Activated CD8-positive, alpha-beta memory T cell treated with anti-CD3 and anti-CD28 coated beads, Interleukin-2, amount 50 U/mL, for 48 hours (primary cell): ENCODE data around the gene WWOX.

Experiments used
- DNase-seq: peaks from one replicate; pipeline ENCODE4 v3.0.0-alpha.2; 2020

Gene WWOX

GRCh38 chr16:79171931-79172705 lies 1072.7 kb downstream of the WWOX start:
- DNase-seq = no peak

- DNase-seq = no peak
Observed at GRCh38 chr16:79172976-79173500, 1073.6 kb downstream of the WWOX start.

GRCh38 chr16:79173919-79174318 lies 1074.5 kb downstream of the WWOX start:
- no peak for DNase-seq

- no peak for DNase-seq
Observed at GRCh38 chr16:79175286-79176057, 1076.0 kb downstream of the WWOX start.

- no peak for DNase-seq
Observed at GRCh38 chr16:79177018-79177417, 1077.6 kb downstream of the WWOX start.

GRCh38 chr16:79181419-79181818 lies 1082.0 kb downstream of the WWOX start:
- no peak for DNase-seq

GRCh38 chr16:79182616-79183015 lies 1083.2 kb downstream of the WWOX start:
- no peak for DNase-seq

- no peak for DNase-seq
Observed at GRCh38 chr16:79183571-79183970, 1084.1 kb downstream of the WWOX start.

GRCh38 chr16:79184464-79185030 lies 1085.1 kb downstream of the WWOX start:
- no peak for DNase-seq

GRCh38 chr16:79185711-79186110 lies 1086.3 kb downstream of the WWOX start:
- DNase-seq = no peak

- DNase-seq = no peak
Observed at GRCh38 chr16:79186196-79186595, 1086.7 kb downstream of the WWOX start.

- DNase-seq = no peak
Observed at GRCh38 chr16:79188115-79188738, 1088.8 kb downstream of the WWOX start.

GRCh38 chr16:79188739-79189122 lies 1089.3 kb downstream of the WWOX start:
- DNase-seq = no peak

- no peak for DNase-seq
Observed at GRCh38 chr16:79190542-79190941, 1091.1 kb downstream of the WWOX start.

GRCh38 chr16:79191933-79192332 lies 1092.5 kb downstream of the WWOX start:
- no peak for DNase-seq

GRCh38 chr16:79192904-79193303 lies 1093.5 kb downstream of the WWOX start:
- no peak for DNase-seq

- no peak for DNase-seq
Observed at GRCh38 chr16:79194291-79194690, 1094.8 kb downstream of the WWOX start.

GRCh38 chr16:79195938-79196337 lies 1096.5 kb downstream of the WWOX start:
- no peak for DNase-seq

- DNase-seq = no peak
Observed at GRCh38 chr16:79201436-79201835, 1102.0 kb downstream of the WWOX start.

GRCh38 chr16:79202977-79203376 lies 1103.5 kb downstream of the WWOX start:
- no peak for DNase-seq

- DNase-seq = no peak
Observed at GRCh38 chr16:79204486-79204885, 1105.0 kb downstream of the WWOX start.

GRCh38 chr16:79206889-79207288 lies 1107.4 kb downstream of the WWOX start:
- DNase-seq = no peak

- DNase-seq = no peak
Observed at GRCh38 chr16:79209308-79209707, 1109.9 kb downstream of the WWOX start.
